Activated T-cell treated with anti-CD3 and anti-CD28 coated beads, Interleukin-2, amount 50 U/mL, for 4 hours (primary cell): ENCODE data around the gene ACTR3C. TPM values are rescaled to one million over a fixed set of nuclear protein-coding genes. Genes with fewer than 3 reads are reported as not detected.
"Not testable (repeated sequence)": the region's sequence is repeated elsewhere in the genome, so short reads cannot be mapped to it uniquely, and the experiment has no call there.

Source experiments
- ATAC-seq, 2 donors: fragments of 200-7000 bp; cut with Tn5 transposase; one replicate each; pipeline ENCODE4 v1.10.0; 2021
- DNase-seq: peaks from one replicate; pipeline ENCODE4 v3.0.0-alpha.2; 2020
- H3K27me3 Mint-ChIP-seq: one replicate; pipeline ENCODE4 v1.8.0; 2021; ENCODE audit warnings: low read depth, mixed read lengths
- H3K36me3 Mint-ChIP-seq: one replicate; pipeline ENCODE4 v1.8.0; 2022; ENCODE audit warnings: mixed read lengths; ENCODE audit not compliant: insufficient read depth
- H3K4me1 Mint-ChIP-seq: one replicate; pipeline ENCODE4 v1.8.0; 2021; ENCODE audit warnings: low read depth, mixed read lengths
- H3K4me3 Mint-ChIP-seq: one replicate; pipeline ENCODE4 v1.8.0; 2021; ENCODE audit warnings: mild to moderate bottlenecking, moderate library complexity, mixed read lengths
- H3K9me3 Mint-ChIP-seq: one replicate; pipeline ENCODE4 v1.8.0; 2021; ENCODE audit warnings: mixed read lengths
- total RNA-seq, 3 donors: library from RNA; stranded (reverse); gene quantifications; one replicate each; pipeline ENCODE4 v1.2.1, GENCODE V29; 2021

The ACTR3C gene
- total RNA-seq, 3 donors from 2014 or later: 5.1 to 7.0 (median 5.5) TPM

GRCh38 chr7:150220673-150221181 lies 102.6 kb downstream of the ACTR3C start:
- DNase-seq, H3K4me3 Mint-ChIP-seq, H3K9me3 Mint-ChIP-seq, H3K4me1 Mint-ChIP-seq, H3K36me3 Mint-ChIP-seq: not testable (repeated sequence)
- peak; percentile 48 to 51 for ATAC-seq
- H3K27me3 Mint-ChIP-seq: peaks cover 17% of the 10 kb centered on the region

GRCh38 chr7:150219941-150220658 lies 103.2 kb downstream of the ACTR3C start:
- not testable (repeated sequence) for DNase-seq, H3K9me3 Mint-ChIP-seq, H3K36me3 Mint-ChIP-seq, H3K4me1 Mint-ChIP-seq, H3K4me3 Mint-ChIP-seq
- ATAC-seq: peak in 1 of 2 donors; percentile 14
- peaks cover 17% of the 10 kb centered on the region for H3K27me3 Mint-ChIP-seq

DNA sequence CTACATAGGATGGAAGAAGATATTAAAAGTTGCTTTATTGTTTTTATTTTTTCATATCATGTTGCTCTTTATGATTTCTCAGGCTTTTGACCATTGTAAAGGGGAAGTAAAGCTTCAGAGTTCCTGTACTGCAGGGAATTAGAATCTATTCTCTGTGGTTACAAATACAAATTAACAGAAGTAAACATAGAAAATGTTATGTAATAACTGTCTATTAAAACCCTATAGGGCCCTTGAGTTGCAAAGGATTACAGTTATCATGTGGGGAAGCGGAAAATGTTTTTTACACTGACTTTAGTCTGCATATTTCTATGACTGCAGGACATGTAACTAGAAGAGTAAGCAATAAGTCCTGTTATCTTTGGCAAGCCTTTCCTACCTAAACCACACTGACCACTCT lies 116.5 kb downstream of the ACTR3C start:
- not testable (repeated sequence) for ATAC-seq, DNase-seq, H3K27me3 Mint-ChIP-seq, H3K4me3 Mint-ChIP-seq, H3K4me1 Mint-ChIP-seq, H3K36me3 Mint-ChIP-seq, H3K9me3 Mint-ChIP-seq

DNA sequence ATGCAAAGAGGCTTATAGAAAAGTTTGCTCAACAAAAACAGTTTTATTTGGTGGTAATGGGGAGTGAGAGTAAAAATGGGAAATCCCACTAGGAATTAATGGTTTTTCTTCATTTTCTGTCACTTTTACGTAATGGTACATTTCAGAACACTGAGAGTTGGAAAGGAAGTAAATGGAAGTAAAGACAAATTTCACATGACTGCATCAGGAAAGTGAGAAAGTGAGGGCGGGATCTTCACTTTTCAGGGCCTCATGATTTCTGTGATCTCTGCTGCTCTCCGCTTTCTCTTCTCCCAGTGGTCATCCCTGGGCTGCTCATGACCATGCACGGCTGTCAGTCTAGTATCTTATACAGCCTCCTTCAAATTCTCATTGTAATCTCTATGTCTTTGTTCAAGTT lies 117.5 kb downstream of the ACTR3C start:
- H3K4me1 Mint-ChIP-seq, H3K4me3 Mint-ChIP-seq, ATAC-seq, H3K27me3 Mint-ChIP-seq, H3K36me3 Mint-ChIP-seq, DNase-seq, H3K9me3 Mint-ChIP-seq: not testable (repeated sequence)

GRCh38 chr7:150204577-150204976 lies 118.8 kb downstream of the ACTR3C start:
- not testable (repeated sequence) for H3K36me3 Mint-ChIP-seq, H3K27me3 Mint-ChIP-seq

DNA sequence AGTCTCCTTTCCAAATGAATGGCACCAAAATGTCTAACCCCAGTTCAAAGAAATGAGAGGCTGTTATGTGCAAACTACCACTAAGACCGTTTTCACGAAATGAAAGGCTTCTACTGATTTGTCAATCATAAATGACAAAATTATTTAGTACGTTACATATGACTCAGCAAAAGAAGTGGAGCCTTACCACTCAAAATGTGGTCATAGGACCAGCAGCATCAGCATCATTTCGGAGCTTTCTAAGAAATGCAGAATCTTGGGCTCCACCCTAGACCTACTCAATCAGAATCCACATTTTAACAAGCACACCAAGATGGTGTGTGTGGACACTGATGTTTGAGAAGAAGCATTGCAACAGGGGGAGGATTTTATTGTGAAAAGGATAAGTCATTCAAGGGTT lies 120.5 kb downstream of the ACTR3C start:
- not testable (repeated sequence) for DNase-seq, H3K36me3 Mint-ChIP-seq, H3K4me3 Mint-ChIP-seq, H3K9me3 Mint-ChIP-seq, H3K4me1 Mint-ChIP-seq, H3K27me3 Mint-ChIP-seq
- ATAC-seq: peak in 1 of 2 donors; percentile 38

More at GRCh38 chr7:150204577-150204976, 118.8 kb downstream of the ACTR3C start:
- not testable (repeated sequence) for H3K4me3 Mint-ChIP-seq, ATAC-seq, H3K4me1 Mint-ChIP-seq, DNase-seq, H3K9me3 Mint-ChIP-seq

Other genes with a start within 250 kb of the ACTR3C start
- gene LRRC61, start 190 bp downstream of the ACTR3C start, total RNA-seq: 10 to 100 TPM; 24.5 to 29.4 (median 26.1) TPM
- 1 to 10 TPM; 1.2 to 1.4 (median 1.3) TPM for gene RARRES2, start 18.1 kb upstream of the ACTR3C start, total RNA-seq
- gene REPIN1, start 45.3 kb upstream of the ACTR3C start, total RNA-seq: 10 to 100 TPM; 54.7 to 68.4 (median 62.6) TPM
- 1 to 10 TPM; 3.4 to 4.5 (median 4.2) TPM for gene ZNF775, start 55.8 kb upstream of the ACTR3C start, total RNA-seq
- 1 to 10 TPM; 3.5 to 4.0 (median 3.6) TPM for gene GIMAP8, start 127.1 kb upstream of the ACTR3C start, total RNA-seq
- 10 to 100 TPM; 23.9 to 28.3 (median 25.0) TPM for gene GIMAP7, start 191.3 kb upstream of the ACTR3C start, total RNA-seq
- gene GIMAP4, start 243.8 kb upstream of the ACTR3C start, total RNA-seq: 10 to 100 TPM; 10.1 to 11.1 (median 11.1) TPM